HepG2 (cell line): Measurements from ENCODE around the gene AGBL1.

ENCODE experiments used
- ADNP ChIP-seq: sonication (generic); formaldehyde crosslinking; IDR thresholded peaks from 2 replicates; pipeline ENCODE4 v1.4.0; 2020; ENCODE audit warnings: missing genetic modification reagents
- CHCHD3 ChIP-seq: sonication (generic); formaldehyde crosslinking; IDR thresholded peaks from 2 replicates; pipeline ENCODE4 v1.8.0; 2022; ENCODE audit warnings: mild to moderate bottlenecking, missing genetic modification reagents, moderate library complexity
- DZIP1 ChIP-seq: sonication (generic); formaldehyde crosslinking; IDR thresholded peaks from 2 replicates; pipeline ENCODE4 v1.5.0; 2020; ENCODE audit warnings: mild to moderate bottlenecking, missing genetic modification reagents
- POLR2A ChIP-seq, 2 experiments: IDR thresholded peaks; 2 replicates each; pipeline ENCODE4 v1.6.1; 2011; ENCODE audit warnings: low read depth in 2 of 2, low read length in 2 of 2, mild to moderate bottlenecking in 1 of 2, moderate library complexity in 1 of 2; ENCODE audit not compliant: insufficient read depth in 1 of 2
- POLR2AphosphoS5 ChIP-seq: IDR thresholded peaks from 2 replicates; pipeline ENCODE4 v1.6.1; 2012; ENCODE audit warnings: low read depth, low read length
- SP1 ChIP-seq, 2 experiments: fragments of 450-650 bp in 1 of 2; sonication (generic) in 1 of 2; formaldehyde crosslinking in 1 of 2; IDR thresholded peaks; 2 replicates each; pipeline versions ENCODE4 v1.4.0 to v1.6.1; 2016 to 2020; ENCODE audit warnings: missing genetic modification reagents in 1 of 2
- ZNF431 ChIP-seq: sonication (generic); formaldehyde crosslinking; IDR thresholded peaks from 2 replicates; pipeline ENCODE4 v1.9.0; 2022; ENCODE audit warnings: missing genetic modification reagents, low read depth, mild to moderate bottlenecking, borderline replicate concordance

- no peak for TF ChIP-seq DZIP1 (CRISPR knock-in tag)
- TF ChIP-seq SP1 (IDR thresholded peaks at IDR 0.05), result no peak
- TF ChIP-seq SP1 (CRISPR knock-in tag; IDR thresholded peaks at IDR 0.05), result no peak
- TF ChIP-seq POLR2A (IDR thresholded peaks at IDR 0.05; ENCODE audit: insufficient read depth in 1 of 2, low read depth in 2 of 2, low read length in 2 of 2), result no peak
- no peak for TF ChIP-seq CHCHD3 (CRISPR knock-in tag)
- TF ChIP-seq ZNF431 (CRISPR knock-in tag), result no peak
- TF ChIP-seq POLR2AphosphoS5, result no peak
- no peak for TF ChIP-seq ADNP (CRISPR knock-in tag)
These were observed 3.2 kb upstream of the AGBL1 start for GRCh38 chr15:86076468-86076867.
